GM12873 (cell line): Measurements from ENCODE around the gene ARHGAP4.

Experiments
- TF ChIP-seq, protein P1 (sequence below): IDR thresholded peaks from 2 replicates; pipeline ENCODE4 v1.5.1; 2012; ENCODE audit warnings: low read depth, mild to moderate bottlenecking, moderate library complexity, low read length, control low read depth; ENCODE audit not compliant: insufficient read depth; ENCODE audit errors: missing control alignments

ARHGAP4 gene

DNA sequence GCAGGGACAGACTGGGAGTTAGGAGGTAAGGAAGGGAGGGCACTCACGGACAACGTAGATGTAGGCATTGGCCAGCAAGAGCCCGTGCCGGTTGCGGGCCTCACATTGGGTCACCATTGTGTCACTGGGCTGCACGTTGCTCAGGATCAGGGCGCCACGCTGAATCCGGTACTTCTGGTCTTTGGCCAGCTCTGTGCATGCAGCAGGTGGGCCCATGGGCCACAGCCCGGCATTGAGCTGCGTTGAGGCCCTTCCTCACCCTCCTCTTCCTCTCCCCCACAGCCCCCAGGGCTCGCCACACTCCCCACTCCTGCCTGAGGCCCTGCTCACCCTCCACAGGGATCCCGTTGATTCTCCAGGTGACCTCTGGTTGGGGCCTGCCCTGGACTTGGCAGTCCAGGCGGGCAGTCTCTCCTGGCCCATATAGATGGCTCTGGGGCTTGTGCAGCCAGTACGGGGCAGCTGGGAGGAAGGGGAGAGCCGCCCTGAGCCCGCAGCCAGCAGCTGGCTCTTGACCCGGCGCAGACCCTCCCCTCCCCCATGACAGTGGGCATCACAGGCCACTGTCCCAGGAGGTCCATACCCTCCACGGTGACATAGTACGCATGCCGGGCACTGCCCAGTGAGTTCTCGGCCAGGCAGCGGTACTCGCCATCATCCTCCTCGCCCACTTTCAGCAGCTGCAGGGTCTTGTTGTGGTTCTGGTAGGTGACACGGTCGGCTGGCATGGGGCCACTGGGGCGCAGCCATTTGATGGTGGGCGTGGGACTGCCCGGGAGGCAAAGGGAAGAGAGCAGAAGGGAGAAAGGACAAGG, 56.4 kb downstream of the ARHGAP4 start:
- TF ChIP-seq, protein P1, sequence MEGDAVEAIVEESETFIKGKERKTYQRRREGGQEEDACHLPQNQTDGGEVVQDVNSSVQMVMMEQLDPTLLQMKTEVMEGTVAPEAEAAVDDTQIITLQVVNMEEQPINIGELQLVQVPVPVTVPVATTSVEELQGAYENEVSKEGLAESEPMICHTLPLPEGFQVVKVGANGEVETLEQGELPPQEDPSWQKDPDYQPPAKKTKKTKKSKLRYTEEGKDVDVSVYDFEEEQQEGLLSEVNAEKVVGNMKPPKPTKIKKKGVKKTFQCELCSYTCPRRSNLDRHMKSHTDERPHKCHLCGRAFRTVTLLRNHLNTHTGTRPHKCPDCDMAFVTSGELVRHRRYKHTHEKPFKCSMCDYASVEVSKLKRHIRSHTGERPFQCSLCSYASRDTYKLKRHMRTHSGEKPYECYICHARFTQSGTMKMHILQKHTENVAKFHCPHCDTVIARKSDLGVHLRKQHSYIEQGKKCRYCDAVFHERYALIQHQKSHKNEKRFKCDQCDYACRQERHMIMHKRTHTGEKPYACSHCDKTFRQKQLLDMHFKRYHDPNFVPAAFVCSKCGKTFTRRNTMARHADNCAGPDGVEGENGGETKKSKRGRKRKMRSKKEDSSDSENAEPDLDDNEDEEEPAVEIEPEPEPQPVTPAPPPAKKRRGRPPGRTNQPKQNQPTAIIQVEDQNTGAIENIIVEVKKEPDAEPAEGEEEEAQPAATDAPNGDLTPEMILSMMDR, result no peak

- TF ChIP-seq, protein P1, result no peak
Measured at GRCh38 chrX:153868576-153869472, 57.2 kb downstream of the ARHGAP4 start.

- TF ChIP-seq, protein P1, result no peak
Measured at GRCh38 chrX:153867671-153868070, 58.4 kb downstream of the ARHGAP4 start.

DNA sequence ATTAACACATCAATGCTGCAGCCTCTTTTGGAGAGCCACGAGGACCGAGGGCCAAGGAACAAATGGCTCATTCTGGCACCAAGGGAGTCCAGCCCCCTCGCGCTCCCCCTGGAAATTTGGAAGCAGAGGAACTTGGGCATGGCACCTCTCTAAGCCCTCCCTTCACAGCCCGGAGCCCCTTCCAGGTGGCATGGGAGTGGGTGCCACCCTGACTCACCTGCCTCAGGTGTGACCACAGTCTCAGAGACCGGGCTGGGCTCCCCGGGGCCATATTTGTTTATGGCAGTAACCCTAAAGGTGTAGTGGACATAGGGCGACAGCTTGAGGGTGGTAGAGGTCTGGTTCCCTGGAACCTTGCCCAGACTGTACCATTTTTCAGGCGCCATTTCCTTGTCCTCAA, 58.9 kb downstream of the ARHGAP4 start:
- TF ChIP-seq, protein P1, result no peak

DNA sequence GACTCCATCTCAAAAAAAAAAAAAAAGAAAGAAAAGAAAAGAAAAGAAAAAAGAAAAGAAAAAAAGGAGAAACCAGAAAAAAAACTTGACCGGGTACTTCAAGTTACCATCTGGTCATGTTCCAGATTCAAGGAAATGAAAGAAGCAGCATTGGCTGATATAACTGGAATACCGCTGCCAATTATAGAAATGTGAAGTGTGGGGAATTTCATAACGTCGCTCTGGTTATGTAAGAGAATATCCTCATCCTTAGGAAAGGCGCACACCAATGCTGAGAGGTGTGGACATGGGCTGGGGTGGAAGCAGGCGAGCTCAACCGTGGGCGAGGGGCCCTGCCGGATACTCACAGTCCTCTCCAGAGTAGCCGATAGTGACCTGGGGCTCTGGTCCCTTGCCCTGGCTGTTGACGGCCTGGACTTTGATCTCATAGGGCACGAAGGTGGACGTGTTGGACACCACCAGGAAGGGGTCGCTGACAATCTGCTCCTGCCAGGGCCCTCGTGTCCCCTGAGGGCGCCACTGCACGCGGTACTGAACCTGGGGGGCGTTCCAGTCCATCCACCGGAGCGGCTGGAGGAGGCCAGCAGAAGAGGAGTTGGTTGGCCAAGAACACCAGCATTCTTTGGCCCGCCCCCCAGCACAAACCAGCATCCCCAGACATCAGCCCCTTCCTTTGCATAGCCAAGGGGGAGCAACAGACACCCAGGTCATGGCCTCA, 59.6 kb downstream of the ARHGAP4 start:
- TF ChIP-seq, protein P1, result no peak

DNA sequence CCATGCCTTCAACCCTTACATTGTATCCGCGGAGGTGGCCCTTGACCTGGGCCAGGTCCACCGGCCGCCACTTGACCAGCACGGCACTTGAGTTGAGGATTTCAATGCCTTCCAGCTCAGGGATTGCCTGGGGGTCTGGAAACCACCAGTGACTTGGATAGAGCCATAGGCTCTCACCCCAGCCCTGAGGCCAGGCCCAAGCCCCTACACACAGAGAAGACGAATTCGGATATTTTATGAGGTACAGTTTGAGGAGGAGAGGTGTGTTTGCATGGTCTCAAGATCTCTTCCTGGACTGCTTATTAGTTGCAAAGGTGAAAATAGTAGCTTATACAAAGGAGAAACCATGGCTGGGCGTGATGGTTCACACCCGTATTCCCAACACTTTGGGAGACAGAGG, 60.4 kb downstream of the ARHGAP4 start:
- TF ChIP-seq, protein P1, result no peak

DNA sequence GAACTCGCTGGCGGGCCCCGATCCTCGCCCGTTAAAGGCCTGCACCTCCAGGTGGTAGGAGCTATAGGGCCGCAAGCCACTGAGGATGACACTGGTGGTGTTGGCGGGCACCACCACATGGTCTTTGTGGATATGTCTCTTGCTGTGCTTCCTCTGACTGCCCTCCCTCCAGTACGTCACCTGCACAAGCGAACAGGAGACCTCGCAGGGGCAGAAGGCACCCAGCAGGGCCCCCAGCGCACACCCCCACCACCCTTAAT, 60.8 kb downstream of the ARHGAP4 start:
- TF ChIP-seq, protein P1, result no peak
